HL-60 (cell line): Measurements from ENCODE around the gene ALDH1L2.

Experiments used
- DNase-seq, 2 experiments: peaks; one replicate each; pipeline ENCODE4 v3.0.0-alpha.2; 2010 to 2020; ENCODE audit warnings: low read depth in 1 of 2, low spot score in 1 of 2
- H3K27ac ChIP-seq: fragments of 250-450 bp; sonication (Bioruptor Pico); replicated peaks from 2 replicates; pipeline ENCODE4 v1.5.1; 2020; ENCODE audit warnings: mild to moderate bottlenecking, moderate library complexity
- H3K27me3 ChIP-seq: fragments of 250-450 bp; sonication (Bioruptor Pico); 2 replicates; pipeline ENCODE4 v1.5.1; 2021; ENCODE audit warnings: mild to moderate bottlenecking, moderate library complexity; ENCODE audit not compliant: insufficient read depth, poor library complexity, severe bottlenecking
- H3K4me3 ChIP-seq: replicated peaks from 2 replicates; pipeline ENCODE4 v1.5.1; 2011; ENCODE audit warnings: mild to moderate bottlenecking, control low read depth, low read length; ENCODE audit not compliant: insufficient read depth
- CTCF ChIP-seq: IDR thresholded peaks from one replicate; pipeline ENCODE4 v1.5.1; 2011; ENCODE audit warnings: low read length, control low read depth, inconsistent platforms; ENCODE audit not compliant: insufficient read depth
- GABPA ChIP-seq: IDR thresholded peaks from 2 replicates; pipeline ENCODE4 v1.6.1; 2012; ENCODE audit warnings: low read depth
- POLR2AphosphoS5 ChIP-seq: IDR thresholded peaks from 2 replicates; pipeline ENCODE4 v1.6.1; 2012; ENCODE audit warnings: low read depth
- SPI1 ChIP-seq: IDR thresholded peaks from 2 replicates; pipeline ENCODE4 v1.6.1; 2012; ENCODE audit warnings: low read depth, mild to moderate bottlenecking, borderline replicate concordance
- TF ChIP-seq, protein P1 (sequence below): IDR thresholded peaks from 2 replicates; pipeline ENCODE4 v1.6.1; 2012; ENCODE audit warnings: low read depth; ENCODE audit not compliant: insufficient replicate concordance

The ALDH1L2 gene

GRCh38 chr12:104999347-104999685 lies 84.9 kb downstream of the ALDH1L2 start:
- TF ChIP-seq SPI1 (no peak), GABPA (no peak), CTCF (no peak), POLR2AphosphoS5 (no peak)
- TF ChIP-seq, protein P1, sequence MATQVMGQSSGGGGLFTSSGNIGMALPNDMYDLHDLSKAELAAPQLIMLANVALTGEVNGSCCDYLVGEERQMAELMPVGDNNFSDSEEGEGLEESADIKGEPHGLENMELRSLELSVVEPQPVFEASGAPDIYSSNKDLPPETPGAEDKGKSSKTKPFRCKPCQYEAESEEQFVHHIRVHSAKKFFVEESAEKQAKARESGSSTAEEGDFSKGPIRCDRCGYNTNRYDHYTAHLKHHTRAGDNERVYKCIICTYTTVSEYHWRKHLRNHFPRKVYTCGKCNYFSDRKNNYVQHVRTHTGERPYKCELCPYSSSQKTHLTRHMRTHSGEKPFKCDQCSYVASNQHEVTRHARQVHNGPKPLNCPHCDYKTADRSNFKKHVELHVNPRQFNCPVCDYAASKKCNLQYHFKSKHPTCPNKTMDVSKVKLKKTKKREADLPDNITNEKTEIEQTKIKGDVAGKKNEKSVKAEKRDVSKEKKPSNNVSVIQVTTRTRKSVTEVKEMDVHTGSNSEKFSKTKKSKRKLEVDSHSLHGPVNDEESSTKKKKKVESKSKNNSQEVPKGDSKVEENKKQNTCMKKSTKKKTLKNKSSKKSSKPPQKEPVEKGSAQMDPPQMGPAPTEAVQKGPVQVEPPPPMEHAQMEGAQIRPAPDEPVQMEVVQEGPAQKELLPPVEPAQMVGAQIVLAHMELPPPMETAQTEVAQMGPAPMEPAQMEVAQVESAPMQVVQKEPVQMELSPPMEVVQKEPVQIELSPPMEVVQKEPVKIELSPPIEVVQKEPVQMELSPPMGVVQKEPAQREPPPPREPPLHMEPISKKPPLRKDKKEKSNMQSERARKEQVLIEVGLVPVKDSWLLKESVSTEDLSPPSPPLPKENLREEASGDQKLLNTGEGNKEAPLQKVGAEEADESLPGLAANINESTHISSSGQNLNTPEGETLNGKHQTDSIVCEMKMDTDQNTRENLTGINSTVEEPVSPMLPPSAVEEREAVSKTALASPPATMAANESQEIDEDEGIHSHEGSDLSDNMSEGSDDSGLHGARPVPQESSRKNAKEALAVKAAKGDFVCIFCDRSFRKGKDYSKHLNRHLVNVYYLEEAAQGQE: no peak
- Histone ChIP-seq H3K4me3 (no peak overlapping the region), H3K27me3 (no peaks in the 10 kb centered on the region), H3K27ac (no peak overlapping the region)
- no peak for DNase-seq

- Histone ChIP-seq H3K27me3 (no peaks in the 10 kb centered on the region), H3K27ac (no peak overlapping the region), H3K4me3 (no peak overlapping the region)
- no peak for DNase-seq
- TF ChIP-seq CTCF: no peak
- TF ChIP-seq GABPA: no peak
- TF ChIP-seq POLR2AphosphoS5: no peak
- TF ChIP-seq, protein P1: no peak
- TF ChIP-seq SPI1: no peak
These were observed 85.6 kb downstream of the ALDH1L2 start for GRCh38 chr12:104998423-104999346.

DNA sequence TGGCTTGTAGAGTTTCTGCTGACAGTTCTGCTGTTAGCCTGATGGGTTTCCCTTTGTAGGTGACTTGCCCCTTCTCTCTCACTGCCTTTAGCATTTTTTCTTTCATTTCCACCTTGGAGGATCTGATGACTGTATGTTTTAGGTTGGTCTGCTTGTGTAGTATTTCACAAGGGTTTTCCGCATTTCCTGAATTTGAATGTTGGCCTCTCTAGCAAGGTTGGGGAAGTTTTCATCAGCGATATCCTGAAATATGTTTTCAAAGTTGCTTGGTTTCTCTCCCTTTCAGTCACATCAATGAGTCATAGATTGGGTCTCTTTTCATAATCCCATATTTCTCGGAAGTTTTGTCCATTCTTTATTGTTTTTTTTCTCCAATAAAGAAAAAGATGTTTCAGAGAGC lies 86.7 kb downstream of the ALDH1L2 start:
- Histone ChIP-seq H3K27me3 (no peaks in the 10 kb centered on the region), H3K4me3 (no peak overlapping the region), H3K27ac (no peak overlapping the region)
- no peak for DNase-seq
- TF ChIP-seq POLR2AphosphoS5: no peak
- no peak for TF ChIP-seq CTCF
- TF ChIP-seq SPI1: no peak
